22Rv1 (cell line): Measurements from ENCODE around the gene ZNF280D.

Experiments
- CTCF ChIP-seq: fragments of 450-650 bp; IDR thresholded peaks from 2 replicates; pipeline ENCODE4 v1.5.1; 2017; ENCODE audit warnings: mild to moderate bottlenecking
- ZFX ChIP-seq: fragments of 450-650 bp; IDR thresholded peaks from 2 replicates; pipeline ENCODE4 v1.6.1; 2017; ENCODE audit warnings: antibody characterized with exemption, borderline replicate concordance

- TF ChIP-seq ZFX (no peak), CTCF (no peak)
These were observed 3.0 kb upstream of the ZNF280D start for GRCh38 chr15:56736308-56736707.
